BJ (cell line): ENCODE data around the gene CUL9. TPM values are rescaled to one million over a fixed set of nuclear protein-coding genes. Genes with fewer than 3 reads are reported as not detected.

Source experiments
- CTCF ChIA-PET: fragments of 350-600 bp; formaldehyde crosslinking; extraction: SDS; loops from one replicate; lab custom pipeline; 2021; ENCODE audit warnings: antibody characterized with exemption, inconsistent platforms; lab: Yijun Ruan, JAX
- POLR2A ChIA-PET: fragments of 300-600 bp; sonication (Branson Sonifier 250); formaldehyde crosslinking; extraction: SDS; loops from one replicate; lab custom pipeline; 2021; ENCODE audit warnings: antibody characterized with exemption; lab: Charles Lee
- DNase-seq: peaks from one replicate; pipeline ENCODE4 v3.0.0-alpha.2; 2011; ENCODE audit warnings: low read depth
- H3K27me3 ChIP-seq: 2 replicates; pipeline ENCODE4 v1.6.0; 2011; ENCODE audit warnings: low read length; ENCODE audit not compliant: control insufficient read depth, insufficient read depth
- H3K36me3 ChIP-seq: 2 replicates; pipeline ENCODE4 v1.5.1; 2011; ENCODE audit warnings: low read length; ENCODE audit not compliant: control insufficient read depth, insufficient read depth
- H3K4me3 ChIP-seq: 2 replicates; pipeline ENCODE4 v1.5.1; 2011; ENCODE audit warnings: low read depth, mild to moderate bottlenecking, control low read depth, low read length
- polyA plus RNA-seq: library from polyadenylated mRNA; depleted of rRNA; stranded (reverse); fragments of >200 nt; gene quantifications from 2 replicates; pipeline ENCODE4 v1.2.3, GENCODE V29; 2011
- TF ChIP-seq, protein P1 (sequence below): IDR thresholded peaks from 2 replicates; pipeline ENCODE4 v1.5.1; 2011; ENCODE audit warnings: low read depth, mild to moderate bottlenecking, control low read depth, inconsistent platforms, low read length, moderate library complexity; ENCODE audit not compliant: insufficient read depth

The CUL9 gene
- polyA plus RNA-seq, 1 experiment, result 12.4 TPM

DNA sequence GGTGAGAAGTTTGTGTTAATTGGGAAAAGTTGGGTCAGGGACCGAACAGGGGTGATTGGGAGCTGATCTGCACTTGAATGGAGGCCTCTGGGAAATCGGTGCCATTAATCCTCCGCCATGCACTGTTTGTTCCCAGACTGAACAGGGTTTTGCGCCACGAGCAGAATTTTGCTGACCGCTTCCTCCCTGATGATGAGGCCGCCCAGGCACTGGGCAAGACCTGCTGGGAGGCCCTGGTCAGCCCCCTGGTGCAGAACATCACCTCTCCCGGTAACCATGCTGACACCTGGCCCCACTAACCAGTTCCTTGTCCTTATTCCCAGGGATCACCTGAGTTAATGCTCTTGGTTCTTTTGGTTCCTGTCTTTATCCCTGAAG is 21.7 kb downstream of the CUL9 start:
- CTCF ChIA-PET, result interaction anchor here (1.2 to 1.4 kb wide), 3 partner anchors 12 to 26 kb away, joined by 3 to 4 read pairs (median 3); partner anchors contain the start of gene DNPH1
- POLR2A ChIA-PET, result no interaction called here

DNA sequence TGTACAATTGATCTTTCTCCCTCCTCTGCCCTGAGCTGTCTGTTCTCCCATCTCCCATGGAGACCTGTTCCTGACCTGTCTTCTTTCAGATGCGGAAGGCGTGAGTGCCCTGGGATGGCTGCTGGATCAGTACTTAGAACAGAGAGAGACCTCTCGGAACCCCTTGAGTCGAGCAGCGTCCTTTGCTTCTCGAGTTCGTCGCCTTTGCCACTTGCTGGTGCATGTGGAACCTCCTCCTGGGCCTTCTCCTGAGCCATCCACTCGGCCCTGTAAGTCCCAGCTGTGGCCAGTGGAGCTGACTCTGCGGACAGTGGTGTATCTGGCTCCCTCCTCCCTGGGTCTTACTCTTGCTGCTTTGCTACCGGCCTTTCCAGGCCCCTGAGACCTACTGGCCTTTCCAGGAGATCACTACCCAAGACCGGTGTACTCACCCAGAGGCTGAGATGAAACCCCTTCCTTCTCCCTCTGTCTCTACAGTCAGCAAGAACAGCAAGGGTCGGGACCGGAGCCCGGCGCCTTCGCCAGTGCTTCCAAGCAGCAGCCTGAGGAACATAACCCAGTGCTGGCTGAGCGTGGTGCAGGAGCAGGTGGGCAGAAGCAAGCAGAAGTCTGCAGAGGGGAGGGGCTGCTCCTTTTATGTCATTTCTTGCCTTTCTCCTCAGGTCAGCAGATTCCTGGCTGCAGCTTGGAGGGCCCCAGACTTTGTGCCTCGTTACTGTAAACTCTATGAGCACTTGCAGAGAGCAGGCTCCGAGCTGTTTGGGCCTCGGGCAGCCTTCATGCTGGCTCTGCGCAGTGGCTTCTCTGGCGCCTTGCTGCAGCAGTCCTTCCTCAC is 22.5 kb downstream of the CUL9 start:
- Histone ChIP-seq H3K4me3 (no peak overlapping the region), H3K36me3 (peaks cover 20% of the 10 kb centered on the region), H3K27me3 (no peaks in the 10 kb centered on the region)
- ChIA-PET CTCF (interaction anchor here (1.4 kb wide), 1 partner anchor 25 kb away, joined by 4 read pairs; the partner anchor contains the start of gene DNPH1), POLR2A (no interaction called here)
- no peak for DNase-seq
- TF ChIP-seq, protein P1, sequence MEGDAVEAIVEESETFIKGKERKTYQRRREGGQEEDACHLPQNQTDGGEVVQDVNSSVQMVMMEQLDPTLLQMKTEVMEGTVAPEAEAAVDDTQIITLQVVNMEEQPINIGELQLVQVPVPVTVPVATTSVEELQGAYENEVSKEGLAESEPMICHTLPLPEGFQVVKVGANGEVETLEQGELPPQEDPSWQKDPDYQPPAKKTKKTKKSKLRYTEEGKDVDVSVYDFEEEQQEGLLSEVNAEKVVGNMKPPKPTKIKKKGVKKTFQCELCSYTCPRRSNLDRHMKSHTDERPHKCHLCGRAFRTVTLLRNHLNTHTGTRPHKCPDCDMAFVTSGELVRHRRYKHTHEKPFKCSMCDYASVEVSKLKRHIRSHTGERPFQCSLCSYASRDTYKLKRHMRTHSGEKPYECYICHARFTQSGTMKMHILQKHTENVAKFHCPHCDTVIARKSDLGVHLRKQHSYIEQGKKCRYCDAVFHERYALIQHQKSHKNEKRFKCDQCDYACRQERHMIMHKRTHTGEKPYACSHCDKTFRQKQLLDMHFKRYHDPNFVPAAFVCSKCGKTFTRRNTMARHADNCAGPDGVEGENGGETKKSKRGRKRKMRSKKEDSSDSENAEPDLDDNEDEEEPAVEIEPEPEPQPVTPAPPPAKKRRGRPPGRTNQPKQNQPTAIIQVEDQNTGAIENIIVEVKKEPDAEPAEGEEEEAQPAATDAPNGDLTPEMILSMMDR, result no peak

More for the DNA sequence above, 21.7 kb downstream of the CUL9 start:
- no peak for DNase-seq
- Histone ChIP-seq H3K4me3 (no peak overlapping the region), H3K36me3 (peaks cover 20% of the 10 kb centered on the region), H3K27me3 (no peaks in the 10 kb centered on the region)
- TF ChIP-seq, protein P1, result no peak

DNA sequence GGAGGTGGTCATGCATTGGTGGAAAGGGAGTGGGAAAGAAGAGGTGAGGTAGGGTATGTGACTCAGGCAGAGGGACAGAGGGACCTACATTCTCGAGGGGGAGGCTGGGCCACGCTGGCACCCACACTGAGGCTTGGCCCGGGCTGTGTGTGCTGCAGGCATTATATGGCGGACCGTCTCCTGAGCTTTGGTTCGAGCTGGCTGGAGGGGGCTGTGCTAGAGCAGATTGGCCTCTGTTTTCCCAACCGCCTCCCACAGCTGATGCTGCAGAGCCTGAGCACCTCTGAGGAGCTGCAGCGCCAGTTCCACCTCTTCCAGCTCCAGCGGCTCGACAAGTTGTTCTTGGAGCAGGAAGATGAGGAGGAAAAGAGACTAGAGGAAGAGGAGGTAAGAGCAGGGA is 23.9 kb downstream of the CUL9 start:
- H3K27me3 ChIP-seq, result no peaks in the 10 kb centered on the region
- CTCF ChIA-PET, result no interaction called here
- POLR2A ChIA-PET, result no interaction called here
- TF ChIP-seq, protein P1, result no peak
- no peak for DNase-seq
- no peak overlapping the region for H3K4me3 ChIP-seq
- H3K36me3 ChIP-seq, result peaks cover 13% of the 10 kb centered on the region

DNA sequence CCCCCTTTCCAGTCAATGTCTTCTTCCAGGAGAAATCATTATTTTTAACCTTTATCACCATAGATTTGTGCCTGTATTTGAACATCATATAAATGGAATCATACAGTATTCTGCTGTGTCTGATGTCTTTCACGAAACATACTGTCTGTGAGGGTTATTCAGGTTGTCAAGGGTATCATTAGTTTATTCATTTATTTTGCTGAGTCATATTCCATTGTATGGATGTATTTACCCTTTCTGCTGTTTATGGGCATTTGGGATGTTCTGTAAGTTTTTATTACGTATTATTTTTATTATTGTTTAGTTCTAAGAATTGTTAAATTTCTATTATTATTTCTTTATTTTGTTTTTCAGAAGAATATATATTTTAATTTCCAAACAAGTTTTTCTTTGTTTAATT is 25.3 kb downstream of the CUL9 start:
- CTCF ChIA-PET, result no interaction called here
- DNase-seq, result no peak
- Histone ChIP-seq H3K4me3 (no peak overlapping the region), H3K36me3 (peaks cover 13% of the 10 kb centered on the region), H3K27me3 (no peaks in the 10 kb centered on the region)
- TF ChIP-seq, protein P1, result no peak
- POLR2A ChIA-PET, result no interaction called here

DNA sequence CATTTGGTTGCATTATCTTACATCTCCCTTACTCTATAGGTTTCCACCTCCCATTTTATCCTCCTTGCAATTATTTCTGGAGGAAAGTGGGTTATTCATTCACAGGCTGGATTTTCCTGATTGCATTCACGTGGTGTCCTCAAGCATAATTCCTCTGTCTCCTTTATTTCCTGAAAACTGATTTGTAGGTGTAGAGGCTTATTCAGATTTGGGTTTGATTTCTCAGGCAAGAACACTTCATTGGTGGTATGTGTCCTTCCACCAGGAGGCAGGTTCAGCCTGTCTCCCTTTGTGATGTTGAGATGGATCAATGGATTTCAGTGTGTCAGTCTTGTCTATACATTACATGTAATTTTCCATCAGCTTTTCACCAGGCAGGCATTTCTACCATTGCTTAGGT is 30.0 kb downstream of the CUL9 start:
- TF ChIP-seq, protein P1, result no peak
- ChIA-PET CTCF (interaction anchor here (2.3 kb wide), 1 partner anchor 18 kb away, joined by 12 read pairs; the partner anchor contains the start of gene DNPH1), POLR2A (no interaction called here)
- DNase-seq, result no peak
- no peak overlapping the region for H3K4me3 ChIP-seq
- H3K36me3 ChIP-seq, result peaks cover 11% of the 10 kb centered on the region
- no peaks in the 10 kb centered on the region for H3K27me3 ChIP-seq
